SK-N-SH (cell line): ENCODE results near the gene RTN3. TPM values are rescaled to one million over a fixed set of nuclear protein-coding genes. Genes with fewer than 3 reads are reported as not detected.
A peak's percentile ranks its signal among the peaks of the same experiment; 100 is the strongest.
"Not testable (repeated sequence)": the region's sequence is repeated elsewhere in the genome, so short reads cannot be mapped to it uniquely, and the experiment has no call there.

ENCODE experiments used
- CTCF ChIA-PET: fragments of 300-600, 350-600 bp; formaldehyde crosslinking; extraction: SDS; loops from one replicate; lab custom pipeline; 2021; lab: Yijun Ruan, JAX
- POLR2A ChIA-PET: fragments of 350-600 bp; sonication (Branson Sonifier 250); formaldehyde crosslinking; extraction: SDS; loops from one replicate; lab custom pipeline; 2020; ENCODE audit warnings: antibody characterized with exemption, inconsistent platforms; lab: Yijun Ruan, JAX
- DNase-seq: peaks from one replicate; pipeline ENCODE4 v3.0.0; 2012
- H2AFZ ChIP-seq: fragments of 200-600 bp; sonication (generic); 2 replicates; pipeline ENCODE4 v1.8.1; 2016; ENCODE audit warnings: antibody characterized with exemption, mild to moderate bottlenecking, low read depth
- H3F3A ChIP-seq: fragments of 200-600 bp; sonication (generic); replicated peaks from 2 replicates; pipeline ENCODE3; 2016; ENCODE audit warnings: antibody characterized with exemption, mild to moderate bottlenecking; ENCODE audit not compliant: insufficient read depth
- H3K27ac ChIP-seq, 2 experiments: fragments of 200-500 bp in 1 of 2; fragments of 200-600 bp in 1 of 2; sonication (Bioruptor generic) in 1 of 2; sonication (generic), shearing (Covaris generic) in 1 of 2; 2 replicates each; pipeline versions ENCODE4 v1.5.1 to v1.6.1; 2014 to 2016; ENCODE audit warnings: low read depth in 2 of 2, inconsistent platforms in 1 of 2, low read length in 1 of 2, mild to moderate bottlenecking in 1 of 2, mixed read lengths in 1 of 2
- H3K27me3 ChIP-seq: fragments of 200-600 bp; sonication (generic), shearing (Covaris generic); 2 replicates; pipeline ENCODE4 v1.6.1; 2016; ENCODE audit warnings: mixed run types; ENCODE audit not compliant: insufficient read depth
- H3K36me3 ChIP-seq, 2 experiments: fragments of 200-500 bp in 1 of 2; fragments of 200-600 bp in 1 of 2; sonication (Bioruptor generic) in 1 of 2; sonication (generic) in 1 of 2; replicated peaks in 1 of 2; 2 replicates each; pipeline versions ENCODE3 to v1.5.1; 2014 to 2016; ENCODE audit warnings: low read length in 1 of 2, mild to moderate bottlenecking in 1 of 2; ENCODE audit not compliant: insufficient read depth in 2 of 2, control insufficient read depth in 1 of 2
- H3K4me1 ChIP-seq, 2 experiments: fragments of 200-500 bp in 1 of 2; fragments of 200-600 bp in 1 of 2; sonication (Bioruptor generic) in 1 of 2; sonication (generic), shearing (Covaris generic) in 1 of 2; 2 replicates each; pipeline versions ENCODE4 v1.5.1 to v1.6.1; 2014 to 2016; ENCODE audit warnings: low read depth in 1 of 2, low read length in 1 of 2, mixed run types in 1 of 2; ENCODE audit not compliant: insufficient read depth in 2 of 2, control insufficient read depth in 1 of 2
- H3K4me2 ChIP-seq: fragments of 200-600 bp; sonication (generic), shearing (Covaris generic); 2 replicates; pipeline ENCODE4 v1.6.1; 2017; ENCODE audit warnings: mixed run types
- H3K4me3 ChIP-seq, 2 experiments: fragments of 200-500 bp in 1 of 2; fragments of 200-600 bp in 1 of 2; sonication (Bioruptor generic) in 1 of 2; sonication (generic), shearing (Covaris generic) in 1 of 2; 2 replicates each; pipeline versions ENCODE4 v1.5.1 to v1.8.1; 2014 to 2016; ENCODE audit warnings: low read depth in 2 of 2, inconsistent platforms in 1 of 2, low read length in 1 of 2, mild to moderate bottlenecking in 1 of 2, mixed read lengths in 1 of 2, moderate library complexity in 1 of 2
- H3K79me2 ChIP-seq: fragments of 200-600 bp; sonication (generic); 2 replicates; pipeline ENCODE4 v1.8.1; 2017; ENCODE audit warnings: mild to moderate bottlenecking; ENCODE audit not compliant: insufficient read depth
- H3K9ac ChIP-seq: fragments of 200-600 bp; sonication (generic); 2 replicates; pipeline ENCODE4 v1.6.1; 2017; ENCODE audit warnings: mixed run types
- H3K9me2 ChIP-seq: fragments of 200-600 bp; sonication (generic); 2 replicates; pipeline ENCODE4 v1.6.1; 2017; ENCODE audit warnings: mixed run types
- H3K9me3 ChIP-seq: fragments of 200-600 bp; sonication (generic); 2 replicates; pipeline ENCODE4 v1.6.1; 2017; ENCODE audit warnings: mixed run types, mild to moderate bottlenecking, moderate library complexity
- H4K20me1 ChIP-seq: fragments of 200-600 bp; sonication (generic); 2 replicates; pipeline ENCODE4 v1.6.1; 2017; ENCODE audit warnings: mild to moderate bottlenecking, mixed run types; ENCODE audit not compliant: insufficient read depth
- CHD2 ChIP-seq: fragments of 150-350 bp; IDR thresholded peaks from 2 replicates; pipeline ENCODE4 v1.6.1; 2018; ENCODE audit warnings: low read length; ENCODE audit not compliant: partially characterized antibody
- ELF1 ChIP-seq: IDR thresholded peaks from 2 replicates; pipeline ENCODE4 v1.4.0; 2012
- FOXJ3 ChIP-seq: sonication (generic); formaldehyde crosslinking; IDR thresholded peaks from 2 replicates; pipeline ENCODE4 v1.5.1; 2020; ENCODE audit warnings: mild to moderate bottlenecking, missing genetic modification reagents
- GABPA ChIP-seq: IDR thresholded peaks from 2 replicates; pipeline ENCODE4 v1.4.0; 2012; ENCODE audit warnings: low read depth, mild to moderate bottlenecking
- JUND ChIP-seq: IDR thresholded peaks from 2 replicates; pipeline ENCODE4 v1.4.0; 2012
- MAX ChIP-seq: IDR thresholded peaks from 2 replicates; pipeline ENCODE4 v1.4.0; 2012; ENCODE audit warnings: low read depth
- MEF2A ChIP-seq: IDR thresholded peaks from 2 replicates; pipeline ENCODE4 v1.4.0; 2012; ENCODE audit warnings: low read depth, borderline replicate concordance
- MXI1 ChIP-seq: IDR thresholded peaks from 2 replicates; pipeline ENCODE4 v1.6.1; 2012; ENCODE audit warnings: mild to moderate bottlenecking, low read depth, low read length, improper control_type of control experiment
- POLR2AphosphoS5 ChIP-seq: IDR thresholded peaks from 2 replicates; pipeline ENCODE4 v1.6.1; 2012; ENCODE audit warnings: low read depth, low read length
- RAD21 ChIP-seq: IDR thresholded peaks from 2 replicates; pipeline ENCODE4 v1.6.1; 2012; ENCODE audit warnings: mild to moderate bottlenecking, low read length
- RCOR1 ChIP-seq: fragments of 150-350 bp; IDR thresholded peaks from 2 replicates; pipeline ENCODE4 v1.6.1; 2017; ENCODE audit warnings: antibody characterized with exemption, low read length
- RFX5 ChIP-seq: IDR thresholded peaks from 2 replicates; pipeline ENCODE4 v1.6.1; 2012; ENCODE audit warnings: mild to moderate bottlenecking, improper control_type of control experiment, low read length
- RXRA ChIP-seq: IDR thresholded peaks from 2 replicates; pipeline ENCODE4 v1.4.0; 2012; ENCODE audit warnings: low read depth, mild to moderate bottlenecking, borderline replicate concordance
- SIN3A ChIP-seq: IDR thresholded peaks from 2 replicates; pipeline ENCODE4 v1.6.1; 2012; ENCODE audit warnings: low read depth, mild to moderate bottlenecking, low read length, moderate library complexity, borderline replicate concordance
- SMC3 ChIP-seq: IDR thresholded peaks from 2 replicates; pipeline ENCODE4 v1.6.1; 2012; ENCODE audit warnings: low read depth, low read length, improper control_type of control experiment
- TAF1 ChIP-seq: IDR thresholded peaks from 2 replicates; pipeline ENCODE4 v1.6.1; 2012; ENCODE audit warnings: low read depth, mild to moderate bottlenecking, low read length, moderate library complexity, borderline replicate concordance
- TEAD4 ChIP-seq: IDR thresholded peaks from 2 replicates; pipeline ENCODE4 v1.4.0; 2012; ENCODE audit warnings: mild to moderate bottlenecking, borderline replicate concordance; ENCODE audit not compliant: insufficient read depth
- WGBS: methylation state at CpG from one replicate; pipeline ENCODE4 v1.1.6; 2017; ENCODE audit warnings: low lambda C conversion rate; 5-methylcytosine and 5-hydroxymethylcytosine counted together
- polyA plus RNA-seq, 3 experiments: library from polyadenylated mRNA; depleted of rRNA; stranded (reverse); fragments of >200 nt; gene quantifications; 2 replicates each; pipeline ENCODE4 v1.2.3, GENCODE V29; 2012
- TF ChIP-seq, protein P1 (sequence below): fragments of 200-600 bp; sonication (generic); IDR thresholded peaks from 2 replicates; pipeline ENCODE4 v1.6.1; 2017; ENCODE audit warnings: antibody characterized with exemption, mild to moderate bottlenecking, moderate library complexity
- TF ChIP-seq, protein P2 (sequence below): IDR thresholded peaks from 2 replicates; pipeline ENCODE4 v1.4.0; 2012; ENCODE audit warnings: low read depth, borderline replicate concordance

RTN3 gene
- polyA plus RNA-seq, 1 of the 3 experiments (the other 2 are of a cell fraction), result 52.7 TPM

DNA sequence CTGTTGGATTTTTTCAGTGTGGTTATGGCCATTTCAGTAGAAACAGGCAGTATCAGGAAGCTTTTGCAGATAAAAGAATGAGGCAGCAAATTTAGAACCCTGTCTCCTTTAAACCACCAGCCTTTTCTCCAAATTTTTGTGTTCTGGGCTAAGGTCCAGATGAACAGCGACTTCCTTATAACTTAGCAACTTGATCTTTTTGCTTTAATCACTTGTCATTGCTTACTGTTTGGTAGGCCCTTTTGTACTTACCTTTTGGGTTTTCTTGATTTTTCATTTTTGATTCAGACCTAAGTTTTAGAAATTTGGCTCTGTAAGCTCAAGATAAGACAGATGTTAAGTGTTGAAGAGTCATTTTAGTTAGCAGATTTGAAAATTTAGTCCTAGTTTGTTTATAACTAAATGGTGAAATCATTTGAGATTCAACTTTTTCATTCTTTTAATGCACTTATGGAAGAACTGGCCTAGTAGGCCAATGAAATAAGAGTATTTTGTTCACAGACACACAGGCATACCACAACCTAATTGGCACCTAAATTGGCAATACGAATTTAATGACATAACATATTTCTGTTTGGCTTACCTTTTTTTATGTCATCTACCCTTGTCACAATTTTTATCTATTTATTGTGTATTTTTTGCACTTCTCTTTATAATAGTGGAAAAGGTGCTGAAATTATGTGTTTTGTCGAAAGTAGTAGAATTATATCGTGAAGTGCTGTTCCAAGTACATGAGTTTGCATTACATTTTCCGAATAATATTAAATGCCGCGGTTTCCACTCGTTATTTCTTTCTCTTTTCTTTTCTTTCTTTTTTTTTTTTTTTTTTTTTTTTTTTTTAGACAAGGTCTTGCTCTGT, 2.1 kb downstream of the RTN3 start:
- Histone ChIP-seq H3K27me3 (no peaks in the 10 kb centered on the region), H4K20me1 (peaks cover 3% of the 10 kb centered on the region), H3K9me2 (no peaks in the 10 kb centered on the region), H3K4me2 (peak overlapping the region; percentile 89), H3K79me2 (peaks cover 69% of the 10 kb centered on the region), H3K36me3 (peaks cover 0 to 3% of the 10 kb centered on the region in 2 experiments), H3K4me1 (peaks cover 4 to 10% of the 10 kb centered on the region in 2 experiments; a peak in 3 of 4 replicates), H3K9ac (peak overlapping the region; percentile 92; the same call in 1 of the 2 replicates), H2AFZ (no peak overlapping the region), H3K9me3 (no peaks in the 10 kb centered on the region), H3K27ac (peak overlapping the region; percentile 83 to 91; a peak in 3 of 4 replicates), H3F3A (peaks cover 14% of the 10 kb centered on the region), H3K4me3 (peak overlapping the region; percentile 63 to 97)
- TF ChIP-seq RFX5 (no peak), MXI1 (no peak), ELF1 (no peak), MEF2A (no peak), SMC3 (no peak), JUND (no peak), GABPA (no peak), SIN3A (no peak), TAF1 (no peak), RAD21 (no peak), CHD2 (no peak), FOXJ3 (CRISPR knock-in tag) (no peak), POLR2AphosphoS5 (no peak), TEAD4 (no peak), MAX (no peak), RXRA (no peak), RCOR1 (no peak)
- TF ChIP-seq, protein P1, sequence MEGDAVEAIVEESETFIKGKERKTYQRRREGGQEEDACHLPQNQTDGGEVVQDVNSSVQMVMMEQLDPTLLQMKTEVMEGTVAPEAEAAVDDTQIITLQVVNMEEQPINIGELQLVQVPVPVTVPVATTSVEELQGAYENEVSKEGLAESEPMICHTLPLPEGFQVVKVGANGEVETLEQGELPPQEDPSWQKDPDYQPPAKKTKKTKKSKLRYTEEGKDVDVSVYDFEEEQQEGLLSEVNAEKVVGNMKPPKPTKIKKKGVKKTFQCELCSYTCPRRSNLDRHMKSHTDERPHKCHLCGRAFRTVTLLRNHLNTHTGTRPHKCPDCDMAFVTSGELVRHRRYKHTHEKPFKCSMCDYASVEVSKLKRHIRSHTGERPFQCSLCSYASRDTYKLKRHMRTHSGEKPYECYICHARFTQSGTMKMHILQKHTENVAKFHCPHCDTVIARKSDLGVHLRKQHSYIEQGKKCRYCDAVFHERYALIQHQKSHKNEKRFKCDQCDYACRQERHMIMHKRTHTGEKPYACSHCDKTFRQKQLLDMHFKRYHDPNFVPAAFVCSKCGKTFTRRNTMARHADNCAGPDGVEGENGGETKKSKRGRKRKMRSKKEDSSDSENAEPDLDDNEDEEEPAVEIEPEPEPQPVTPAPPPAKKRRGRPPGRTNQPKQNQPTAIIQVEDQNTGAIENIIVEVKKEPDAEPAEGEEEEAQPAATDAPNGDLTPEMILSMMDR, result no peak
- TF ChIP-seq, protein P2, sequence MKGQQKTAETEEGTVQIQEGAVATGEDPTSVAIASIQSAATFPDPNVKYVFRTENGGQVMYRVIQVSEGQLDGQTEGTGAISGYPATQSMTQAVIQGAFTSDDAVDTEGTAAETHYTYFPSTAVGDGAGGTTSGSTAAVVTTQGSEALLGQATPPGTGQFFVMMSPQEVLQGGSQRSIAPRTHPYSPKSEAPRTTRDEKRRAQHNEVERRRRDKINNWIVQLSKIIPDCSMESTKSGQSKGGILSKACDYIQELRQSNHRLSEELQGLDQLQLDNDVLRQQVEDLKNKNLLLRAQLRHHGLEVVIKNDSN, result no peak
- CTCF ChIA-PET, result interaction anchor here (0.7 to 5.6 kb wide), 10 partner anchors 9 to 204 kb away, joined by 3 to 31 read pairs (median 8); partner anchors contain the start of genes ATL3 and ZFTA
- POLR2A ChIA-PET, result interaction anchor here (0.6 to 3.9 kb wide), 3 partner anchors 9 to 924 kb away, joined by 3 to 24 read pairs (median 5); partner anchors contain the start of gene ATL3
- WGBS, result 79% methylated on average over 8 of the region's 8 CpGs
- DNase-seq, result no peak

DNA sequence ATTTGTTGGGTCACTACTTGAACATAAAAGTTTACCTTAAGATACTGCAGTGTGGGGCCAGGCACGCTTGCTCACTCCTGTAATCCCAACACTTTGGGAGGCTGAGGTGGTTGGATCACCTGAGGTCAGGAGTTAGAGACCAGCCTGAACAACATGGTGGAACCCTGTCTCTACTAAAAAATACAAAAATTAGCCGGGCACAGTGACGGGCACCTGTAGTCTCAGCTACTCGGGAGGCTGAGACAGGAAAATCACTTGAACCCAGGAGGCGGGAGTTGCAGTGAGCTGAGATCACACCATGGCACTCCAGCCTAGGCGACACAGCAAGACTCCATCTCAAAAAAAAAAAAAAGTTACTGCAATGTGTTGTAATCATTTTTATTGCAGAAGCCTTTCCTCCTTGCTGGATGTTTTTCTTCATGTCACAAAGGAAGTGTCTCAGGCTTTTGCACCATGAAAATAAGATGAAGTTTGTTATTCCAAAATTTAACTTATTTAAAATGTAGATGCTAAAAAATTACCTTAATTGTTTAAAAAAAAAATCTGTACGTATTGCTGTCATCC, 3.9 kb downstream of the RTN3 start:
- peaks cover 14% of the 10 kb centered on the region for H3F3A ChIP-seq
- CTCF ChIA-PET, result interaction anchor here (0.6 to 0.7 kb wide), 2 partner anchors 53 to 349 kb away, joined by 3 read pairs; no protein-coding TSS in a partner anchor
- H3K4me3 ChIP-seq, H3K9me3 ChIP-seq, H4K20me1 ChIP-seq, H3K9ac ChIP-seq, H2AFZ ChIP-seq, POLR2A ChIA-PET, H3K4me2 ChIP-seq, DNase-seq, H3K9me2 ChIP-seq, H3K27ac ChIP-seq, H3K36me3 ChIP-seq, H3K27me3 ChIP-seq: not testable (repeated sequence)
- over 99% methylated on average over 7 of the region's 7 CpGs for WGBS
- peaks cover 88% of the 10 kb centered on the region for H3K79me2 ChIP-seq
- peaks cover 4 to 29% of the 10 kb centered on the region in 2 experiments; a peak in 3 of 4 replicates for H3K4me1 ChIP-seq
